ENCODE measurements around the gene AQP12B.

Gene AQP12B

GRCh38 chr2:240631548-240632305 lies 51.0 kb downstream of the AQP12B start:
- DNase-seq: no peak

- DNase-seq: no peak
These were observed 51.7 kb downstream of the AQP12B start for GRCh38 chr2:240630771-240631547.

- peak in 1 of 2 experiments; percentile 41 for DNase-seq
These were observed 52.5 kb downstream of the AQP12B start for GRCh38 chr2:240629968-240630770.

- no peak for DNase-seq
These were observed 53.1 kb downstream of the AQP12B start for GRCh38 chr2:240629619-240629967.

GRCh38 chr2:240628808-240629618 lies 53.7 kb downstream of the AQP12B start:
- DNase-seq: no peak

- no peak for DNase-seq
These were observed 54.2 kb downstream of the AQP12B start for GRCh38 chr2:240628507-240628807.

- DNase-seq: no peak
These were observed 54.8 kb downstream of the AQP12B start for GRCh38 chr2:240627736-240628506.

- no peak for DNase-seq
These were observed 56.0 kb downstream of the AQP12B start for GRCh38 chr2:240626531-240627300.
